Measurements from ENCODE around the gene SPATA25.
"Not testable (repeated sequence)": the region's sequence is repeated elsewhere in the genome, so short reads cannot be mapped to it uniquely, and the experiment has no call there.

The SPATA25 gene

GRCh38 chr20:45934046-45934585 is 46.7 kb upstream of the SPATA25 start:
- H3K27ac ChIP-seq (ENCODE audit: low read depth, low read length) = peak overlapping the region; percentile 89
- peak overlapping the region; percentile 83 for H3K4me2 ChIP-seq (ENCODE audit: low read depth, low read length, poor library complexity, severe bottlenecking)
- peak overlapping the region; percentile 97 for H3K4me3 ChIP-seq (ENCODE audit: insufficient read depth, low read length, poor library complexity, severe bottlenecking)
- H2AFZ ChIP-seq (ENCODE audit: low read depth, low read length, severe bottlenecking) = peak overlapping the region; percentile 49
- H3K36me3 ChIP-seq (ENCODE audit: low read length) = peaks cover 8% of the 10 kb centered on the region
- H3F3A ChIP-seq (ENCODE audit: insufficient read depth) = no peaks in the 10 kb centered on the region
- no peaks in the 10 kb centered on the region for H4K20me1 ChIP-seq (ENCODE audit: low read depth, low read length)
- H3K9ac ChIP-seq (ENCODE audit: low read length) = peak overlapping the region; percentile 99
- H3K9me2 ChIP-seq (replicated peaks; ENCODE audit: insufficient read depth, low read length) = no peaks in the 10 kb centered on the region
- H3K27me3 ChIP-seq (ENCODE audit: low read length) = no peaks in the 10 kb centered on the region
- peaks cover 27% of the 10 kb centered on the region for H3K79me2 ChIP-seq (ENCODE audit: insufficient read depth, low read length)
- no peaks in the 10 kb centered on the region for H3K9me3 ChIP-seq (ENCODE audit: insufficient read depth, low read length)
- TF ChIP-seq, protein P1, sequence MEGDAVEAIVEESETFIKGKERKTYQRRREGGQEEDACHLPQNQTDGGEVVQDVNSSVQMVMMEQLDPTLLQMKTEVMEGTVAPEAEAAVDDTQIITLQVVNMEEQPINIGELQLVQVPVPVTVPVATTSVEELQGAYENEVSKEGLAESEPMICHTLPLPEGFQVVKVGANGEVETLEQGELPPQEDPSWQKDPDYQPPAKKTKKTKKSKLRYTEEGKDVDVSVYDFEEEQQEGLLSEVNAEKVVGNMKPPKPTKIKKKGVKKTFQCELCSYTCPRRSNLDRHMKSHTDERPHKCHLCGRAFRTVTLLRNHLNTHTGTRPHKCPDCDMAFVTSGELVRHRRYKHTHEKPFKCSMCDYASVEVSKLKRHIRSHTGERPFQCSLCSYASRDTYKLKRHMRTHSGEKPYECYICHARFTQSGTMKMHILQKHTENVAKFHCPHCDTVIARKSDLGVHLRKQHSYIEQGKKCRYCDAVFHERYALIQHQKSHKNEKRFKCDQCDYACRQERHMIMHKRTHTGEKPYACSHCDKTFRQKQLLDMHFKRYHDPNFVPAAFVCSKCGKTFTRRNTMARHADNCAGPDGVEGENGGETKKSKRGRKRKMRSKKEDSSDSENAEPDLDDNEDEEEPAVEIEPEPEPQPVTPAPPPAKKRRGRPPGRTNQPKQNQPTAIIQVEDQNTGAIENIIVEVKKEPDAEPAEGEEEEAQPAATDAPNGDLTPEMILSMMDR (IDR thresholded peaks at IDR 0.05; ENCODE audit: insufficient read depth, low read length, poor library complexity, severe bottlenecking) = no peak
- no peak for TF ChIP-seq EZH2phosphoT487 (conservative IDR thresholded peaks at IDR 0.05; ENCODE audit: low read length)

GRCh38 chr20:45933266-45934045 is 46.0 kb upstream of the SPATA25 start:
- Histone ChIP-seq H3K9me3 (ENCODE audit: insufficient read depth, low read length) (no peaks in the 10 kb centered on the region), H3K27ac (ENCODE audit: low read depth, low read length) (peak overlapping the region; percentile 89), H2AFZ (ENCODE audit: low read depth, low read length, severe bottlenecking) (peak overlapping the region; percentile 49), H3K36me3 (ENCODE audit: low read length) (peaks cover 8% of the 10 kb centered on the region), H3K9me2 (replicated peaks; ENCODE audit: insufficient read depth, low read length) (no peaks in the 10 kb centered on the region), H4K20me1 (ENCODE audit: low read depth, low read length) (no peaks in the 10 kb centered on the region), H3K9ac (ENCODE audit: low read length) (peak overlapping the region; percentile 99), H3F3A (ENCODE audit: insufficient read depth) (no peaks in the 10 kb centered on the region), H3K79me2 (ENCODE audit: insufficient read depth, low read length) (peaks cover 27% of the 10 kb centered on the region), H3K4me2 (ENCODE audit: low read depth, low read length, poor library complexity, severe bottlenecking) (peak overlapping the region; percentile 83), H3K4me3 (ENCODE audit: insufficient read depth, low read length, poor library complexity, severe bottlenecking) (peak overlapping the region; percentile 97), H3K27me3 (ENCODE audit: low read length) (no peaks in the 10 kb centered on the region)
- TF ChIP-seq, protein P1 (IDR thresholded peaks at IDR 0.05; ENCODE audit: insufficient read depth, low read length, poor library complexity, severe bottlenecking) = peak; percentile 36
- TF ChIP-seq EZH2phosphoT487 (conservative IDR thresholded peaks at IDR 0.05; ENCODE audit: low read length) = no peak

- not testable (repeated sequence) for H3K27ac ChIP-seq (ENCODE audit: low read depth, low read length); H4K20me1 ChIP-seq (ENCODE audit: low read depth, low read length); H3K9ac ChIP-seq (ENCODE audit: low read length); H3K4me3 ChIP-seq (ENCODE audit: insufficient read depth, low read length, poor library complexity, severe bottlenecking); H3K9me2 ChIP-seq (replicated peaks; ENCODE audit: insufficient read depth, low read length); H3K27me3 ChIP-seq (ENCODE audit: low read length); H2AFZ ChIP-seq (ENCODE audit: low read depth, low read length, severe bottlenecking); H3K4me2 ChIP-seq (ENCODE audit: low read depth, low read length, poor library complexity, severe bottlenecking); H3F3A ChIP-seq (ENCODE audit: insufficient read depth); H3K36me3 ChIP-seq (ENCODE audit: low read length); H3K9me3 ChIP-seq (ENCODE audit: insufficient read depth, low read length)
- H3K79me2 ChIP-seq (ENCODE audit: insufficient read depth, low read length) = peaks cover 13% of the 10 kb centered on the region
Observed at GRCh38 chr20:45931680-45932079, 44.3 kb upstream of the SPATA25 start.
